Neutrophil (primary cell): ENCODE measurements around the gene PLXNA1.

ENCODE experiments used
- H3K27ac ChIP-seq: fragments of 200-600 bp; sonication (generic); 2 replicates; pipeline ENCODE4 v1.5.1; 2016; ENCODE audit warnings: mild to moderate bottlenecking, moderate library complexity
- H3K27me3 ChIP-seq: fragments of 200-600 bp; sonication (generic); 2 replicates; pipeline ENCODE4 v1.6.0; 2016; ENCODE audit warnings: mild to moderate bottlenecking
- H3K36me3 ChIP-seq: fragments of 200-600 bp; sonication (generic); 2 replicates; pipeline ENCODE4 v1.5.1; 2017
- H3K4me1 ChIP-seq, 2 experiments: fragments of 200-600 bp in 1 of 2; sonication (generic) in 1 of 2; 1 replicate in 1 of 2; 2 replicates in 1 of 2; pipeline versions ENCODE4 v1.5.1 to v1.6.1; 2013 to 2016; ENCODE audit warnings: low read depth in 1 of 2, low read length in 1 of 2, mild to moderate bottlenecking in 1 of 2, moderate library complexity in 1 of 2; ENCODE audit not compliant: control insufficient read depth in 1 of 2, insufficient read depth in 1 of 2
- H3K4me3 ChIP-seq, 2 experiments: fragments of 200-600 bp in 1 of 2; sonication (generic) in 1 of 2; 1 replicate in 1 of 2; 2 replicates in 1 of 2; pipeline ENCODE4 v1.5.1; 2013 to 2016; ENCODE audit warnings: low read depth in 1 of 2, low read length in 1 of 2, mild to moderate bottlenecking in 1 of 2, moderate library complexity in 1 of 2
- H3K9me3 ChIP-seq: fragments of 200-600 bp; sonication (generic); 2 replicates; pipeline ENCODE4 v1.5.1; 2016
- TF ChIP-seq, protein P1 (sequence below): fragments of 200-600 bp; sonication (generic); IDR thresholded peaks from 2 replicates; pipeline ENCODE4 v1.5.1; 2016; ENCODE audit warnings: antibody characterized with exemption

PLXNA1 gene

DNA sequence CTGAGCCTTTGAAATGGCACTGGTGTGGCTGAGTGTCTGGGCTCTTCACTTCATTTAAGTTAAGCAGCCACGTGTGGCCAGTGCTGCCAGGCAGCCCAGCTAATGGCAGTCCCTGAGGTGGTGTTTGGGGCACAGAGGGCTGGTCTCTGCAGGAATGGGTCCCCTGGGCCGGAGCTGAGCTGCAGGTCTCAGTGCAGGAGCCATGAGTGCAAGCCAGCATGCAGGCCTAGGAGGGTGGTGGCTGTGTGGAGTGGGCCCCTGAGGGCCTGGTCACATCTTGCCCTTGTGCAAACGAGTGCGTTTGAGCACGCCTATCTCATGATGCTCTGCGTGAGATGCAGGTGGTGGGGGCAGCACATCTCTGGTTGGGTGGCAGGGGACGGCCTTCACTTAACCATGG lies 48.9 kb downstream of the PLXNA1 start:
- Histone ChIP-seq H3K4me1 (no peaks in the 10 kb centered on the region), H3K27me3 (no peaks in the 10 kb centered on the region), H3K9me3 (no peaks in the 10 kb centered on the region), H3K4me3 (no peak overlapping the region), H3K27ac (no peak overlapping the region), H3K36me3 (no peaks in the 10 kb centered on the region)
- TF ChIP-seq, protein P1, sequence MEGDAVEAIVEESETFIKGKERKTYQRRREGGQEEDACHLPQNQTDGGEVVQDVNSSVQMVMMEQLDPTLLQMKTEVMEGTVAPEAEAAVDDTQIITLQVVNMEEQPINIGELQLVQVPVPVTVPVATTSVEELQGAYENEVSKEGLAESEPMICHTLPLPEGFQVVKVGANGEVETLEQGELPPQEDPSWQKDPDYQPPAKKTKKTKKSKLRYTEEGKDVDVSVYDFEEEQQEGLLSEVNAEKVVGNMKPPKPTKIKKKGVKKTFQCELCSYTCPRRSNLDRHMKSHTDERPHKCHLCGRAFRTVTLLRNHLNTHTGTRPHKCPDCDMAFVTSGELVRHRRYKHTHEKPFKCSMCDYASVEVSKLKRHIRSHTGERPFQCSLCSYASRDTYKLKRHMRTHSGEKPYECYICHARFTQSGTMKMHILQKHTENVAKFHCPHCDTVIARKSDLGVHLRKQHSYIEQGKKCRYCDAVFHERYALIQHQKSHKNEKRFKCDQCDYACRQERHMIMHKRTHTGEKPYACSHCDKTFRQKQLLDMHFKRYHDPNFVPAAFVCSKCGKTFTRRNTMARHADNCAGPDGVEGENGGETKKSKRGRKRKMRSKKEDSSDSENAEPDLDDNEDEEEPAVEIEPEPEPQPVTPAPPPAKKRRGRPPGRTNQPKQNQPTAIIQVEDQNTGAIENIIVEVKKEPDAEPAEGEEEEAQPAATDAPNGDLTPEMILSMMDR, result no peak

DNA sequence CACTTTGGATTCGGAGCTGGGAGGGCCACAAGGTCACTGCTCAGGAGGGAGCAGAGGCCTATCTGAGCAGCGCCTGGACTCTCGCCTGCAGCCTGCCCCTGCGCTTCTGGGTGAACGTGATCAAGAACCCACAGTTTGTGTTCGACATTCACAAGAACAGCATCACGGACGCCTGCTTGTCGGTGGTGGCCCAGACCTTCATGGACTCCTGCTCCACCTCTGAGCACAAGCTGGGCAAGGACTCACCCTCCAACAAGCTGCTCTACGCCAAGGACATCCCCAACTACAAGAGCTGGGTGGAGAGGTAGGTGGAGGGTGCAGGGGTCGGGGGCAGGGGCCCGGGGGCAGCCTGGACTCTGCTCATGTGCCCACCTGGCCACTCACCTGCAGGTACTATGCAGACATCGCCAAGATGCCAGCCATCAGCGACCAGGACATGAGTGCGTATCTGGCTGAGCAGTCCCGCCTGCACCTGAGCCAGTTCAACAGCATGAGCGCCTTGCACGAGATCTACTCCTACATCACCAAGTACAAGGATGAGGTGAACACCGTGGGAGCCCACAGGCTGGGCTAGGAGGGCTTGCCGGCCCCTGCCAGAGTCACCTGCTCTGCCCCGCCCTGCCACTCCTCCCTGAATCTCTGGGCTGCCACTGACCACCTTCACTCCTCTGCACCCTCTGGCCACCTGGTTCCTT lies 49.5 kb downstream of the PLXNA1 start:
- TF ChIP-seq, protein P1, result no peak

More for the DNA sequence above, 49.5 kb downstream of the PLXNA1 start:
- H3K27ac ChIP-seq, result no peak overlapping the region
- no peaks in the 10 kb centered on the region for H3K36me3 ChIP-seq
- no peaks in the 10 kb centered on the region for H3K9me3 ChIP-seq
- H3K27me3 ChIP-seq, result no peaks in the 10 kb centered on the region
- no peak overlapping the region for H3K4me3 ChIP-seq
- H3K4me1 ChIP-seq, result no peaks in the 10 kb centered on the region
